Vagina (tissue), 2 donors: ENCODE measurements around the gene MPHOSPH9.

Experiments
- CTCF ChIP-seq, 3 experiments: fragments of 450-650 bp in 2 of 3; fragments of 200-600 bp in 1 of 3; sonication (generic) in 1 of 3; IDR thresholded peaks; one replicate each; pipeline ENCODE4 v1.5.1; 2017 to 2019; ENCODE audit warnings: antibody characterized with exemption in 3 of 3, mild to moderate bottlenecking in 2 of 3, moderate library complexity in 2 of 3
- POLR2A ChIP-seq, 2 donors: fragments of 450-650 bp; IDR thresholded peaks; one replicate each; pipeline ENCODE4 v1.6.1; 2017; ENCODE audit warnings: antibody characterized with exemption in 2 of 2, mild to moderate bottlenecking in 2 of 2, moderate library complexity in 2 of 2

GRCh38 chr12:123242116-123242904 lies 9.4 kb upstream of the MPHOSPH9 start:
- no peak for TF ChIP-seq POLR2A (IDR thresholded peaks at IDR 0.05)
- TF ChIP-seq CTCF (IDR thresholded peaks at IDR 0.05), result no peak
